ENCODE results near the gene CASK. TPM values are rescaled to one million over a fixed set of nuclear protein-coding genes. Genes with fewer than 3 reads are reported as not detected.

CASK gene
- total RNA-seq, 1 experiment from 2014 or later, result 33.5 TPM

- Histone ChIP-seq H3K4me1 (ENCODE audit: control insufficient read depth, insufficient read depth, low read length) (no peaks in the 10 kb centered on the region), H3K27me3 (ENCODE audit: control insufficient read depth, insufficient read depth, low read length) (no peaks in the 10 kb centered on the region), H3K4me3 (ENCODE audit: low read depth in 2 of 2, low read length in 2 of 2) (no peak overlapping the region), H3K36me3 (ENCODE audit: control insufficient read depth, insufficient read depth, low read length) (no peaks in the 10 kb centered on the region), H3K9me3 (ENCODE audit: control insufficient read depth, insufficient read depth, low read depth, low read length) (no peaks in the 10 kb centered on the region), H3K27ac (ENCODE audit: low read length) (no peak overlapping the region)
- ChIA-PET CTCF (no interaction called here), POLR2A (no interaction called here)
- in situ Hi-C loops (cut with HindIII; ENCODE audit: low pct_unique_long_range_greater_than_20kb, low sequenced_read_pairs) (no loop called here), intact Hi-C loops (cut with micrococcal nuclease; ENCODE audit: unreplicated experiment) (no loop called here)
- no TSS peak for BruUV-seq (replicated peaks)
- TF ChIP-seq POLR2AphosphoS5 (IDR thresholded peaks at IDR 0.05; ENCODE audit: low read depth, low read length) (no peak), SIN3A (IDR thresholded peaks at IDR 0.05; ENCODE audit: borderline replicate concordance, insufficient read depth, low read depth, low read length) (no peak), TCF7L2 (IDR thresholded peaks at IDR 0.05; ENCODE audit: low read depth, low read length) (no peak), REST (IDR thresholded peaks at IDR 0.05; ENCODE audit: insufficient read depth in 1 of 2, low read depth in 2 of 2, low read length in 1 of 2) (no peak)
- TF ChIP-seq, protein P1, sequence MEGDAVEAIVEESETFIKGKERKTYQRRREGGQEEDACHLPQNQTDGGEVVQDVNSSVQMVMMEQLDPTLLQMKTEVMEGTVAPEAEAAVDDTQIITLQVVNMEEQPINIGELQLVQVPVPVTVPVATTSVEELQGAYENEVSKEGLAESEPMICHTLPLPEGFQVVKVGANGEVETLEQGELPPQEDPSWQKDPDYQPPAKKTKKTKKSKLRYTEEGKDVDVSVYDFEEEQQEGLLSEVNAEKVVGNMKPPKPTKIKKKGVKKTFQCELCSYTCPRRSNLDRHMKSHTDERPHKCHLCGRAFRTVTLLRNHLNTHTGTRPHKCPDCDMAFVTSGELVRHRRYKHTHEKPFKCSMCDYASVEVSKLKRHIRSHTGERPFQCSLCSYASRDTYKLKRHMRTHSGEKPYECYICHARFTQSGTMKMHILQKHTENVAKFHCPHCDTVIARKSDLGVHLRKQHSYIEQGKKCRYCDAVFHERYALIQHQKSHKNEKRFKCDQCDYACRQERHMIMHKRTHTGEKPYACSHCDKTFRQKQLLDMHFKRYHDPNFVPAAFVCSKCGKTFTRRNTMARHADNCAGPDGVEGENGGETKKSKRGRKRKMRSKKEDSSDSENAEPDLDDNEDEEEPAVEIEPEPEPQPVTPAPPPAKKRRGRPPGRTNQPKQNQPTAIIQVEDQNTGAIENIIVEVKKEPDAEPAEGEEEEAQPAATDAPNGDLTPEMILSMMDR (IDR thresholded peaks at IDR 0.05), result no peak
- ATAC-seq (no peak), DNase-seq (ENCODE audit: low read depth, low spot score) (no peak)
Measured at GRCh38 chrX:41958861-41959260, 35.5 kb upstream of the CASK start.

GRCh38 chrX:41956027-41956426, 32.7 kb upstream of the CASK start:
- CTCF ChIA-PET, result no interaction called here
- POLR2A ChIA-PET, result no interaction called here
- BruUV-seq (replicated peaks), result no TSS peak
- in situ Hi-C loops (cut with HindIII; ENCODE audit: low pct_unique_long_range_greater_than_20kb, low sequenced_read_pairs), result no loop called here
- intact Hi-C loops (cut with micrococcal nuclease; ENCODE audit: unreplicated experiment), result no loop called here
- no peaks in the 10 kb centered on the region for H3K27me3 ChIP-seq (ENCODE audit: control insufficient read depth, insufficient read depth, low read length)
- H3K27ac ChIP-seq (ENCODE audit: low read length), result no peak overlapping the region
- no peaks in the 10 kb centered on the region for H3K36me3 ChIP-seq (ENCODE audit: control insufficient read depth, insufficient read depth, low read length)
- no peaks in the 10 kb centered on the region for H3K4me1 ChIP-seq (ENCODE audit: control insufficient read depth, insufficient read depth, low read length)
- H3K9me3 ChIP-seq (ENCODE audit: control insufficient read depth, insufficient read depth, low read depth, low read length), result no peaks in the 10 kb centered on the region
- ATAC-seq (no peak), DNase-seq (ENCODE audit: low read depth, low spot score) (no peak)
- no peak overlapping the region for H3K4me3 ChIP-seq (ENCODE audit: low read depth in 2 of 2, low read length in 2 of 2)
- TF ChIP-seq REST (IDR thresholded peaks at IDR 0.05; ENCODE audit: insufficient read depth in 1 of 2, low read depth in 2 of 2, low read length in 1 of 2) (no peak), SIN3A (IDR thresholded peaks at IDR 0.05; ENCODE audit: borderline replicate concordance, insufficient read depth, low read depth, low read length) (no peak), TCF7L2 (IDR thresholded peaks at IDR 0.05; ENCODE audit: low read depth, low read length) (no peak), POLR2AphosphoS5 (IDR thresholded peaks at IDR 0.05; ENCODE audit: low read depth, low read length) (no peak)
- TF ChIP-seq, protein P1 (IDR thresholded peaks at IDR 0.05), result no peak

Measured in Panc1 (cell line).